NCI-H2227 (cell line): ENCODE measurements around the gene RCOR1.
A peak's percentile ranks its signal among the peaks of the same experiment; 100 is the strongest.
"Not testable (repeated sequence)": the region's sequence is repeated elsewhere in the genome, so short reads cannot be mapped to it uniquely, and the experiment has no call there.

Experiments
- DNase-seq: peaks from one replicate; lab custom pipeline; 2025; ENCODE audit not compliant: unreplicated experiment; lab: John Stamatoyannopoulos, UW

RCOR1 gene

DNA sequence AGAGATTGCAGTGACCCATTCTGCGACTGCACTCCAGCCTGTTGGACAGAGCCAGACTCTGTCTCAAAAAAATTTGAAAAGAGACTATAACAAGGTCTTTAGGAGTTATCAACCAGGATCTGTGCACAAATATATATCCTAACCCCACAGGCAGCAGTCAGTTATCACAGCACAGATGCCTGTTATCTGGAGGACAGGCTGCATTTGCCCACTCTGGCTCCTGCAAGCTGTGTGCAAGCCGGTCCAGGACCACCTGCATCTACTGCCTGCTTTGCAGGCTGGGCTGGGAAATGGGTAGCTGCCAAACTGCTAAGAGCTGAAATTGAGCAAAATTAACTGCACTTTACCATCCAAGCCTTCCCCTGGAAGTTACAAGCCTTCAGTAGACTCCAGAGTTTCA, 21.4 kb upstream of the RCOR1 start:
- no peak for DNase-seq

DNA sequence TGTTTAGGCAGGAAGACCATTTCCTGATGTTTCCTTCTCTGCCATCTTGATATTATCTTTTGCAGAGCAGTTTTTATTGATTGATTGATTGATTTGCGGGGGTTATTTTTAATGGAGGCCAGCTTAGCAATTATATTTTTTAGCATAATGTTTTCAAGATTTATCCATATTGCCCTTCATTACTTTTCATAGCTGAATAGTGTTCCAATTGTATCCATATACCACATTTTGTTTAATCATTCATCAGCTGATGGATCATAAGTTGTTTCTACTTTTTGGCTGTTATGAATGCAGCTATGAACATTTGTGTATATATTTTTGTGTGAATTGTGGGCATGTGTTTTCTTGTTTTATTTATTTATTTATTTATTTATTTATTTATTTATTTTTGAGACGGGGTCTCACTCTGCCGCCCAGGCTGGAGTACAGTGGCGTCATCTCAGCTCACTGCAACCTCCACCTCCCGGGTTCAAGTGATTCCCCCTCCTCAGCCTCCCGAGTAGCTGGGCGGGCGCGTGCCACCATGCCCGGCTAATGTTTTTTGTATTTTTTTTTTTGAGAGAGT, 20.9 kb upstream of the RCOR1 start:
- DNase-seq, result no peak

- DNase-seq, result not testable (repeated sequence)
These were observed 19.3 kb upstream of the RCOR1 start for GRCh38 chr14:102573161-102573560.

GRCh38 chr14:102573591-102574046, 18.8 kb upstream of the RCOR1 start:
- DNase-seq, result no peak

- DNase-seq, result no peak
These were observed 17.9 kb upstream of the RCOR1 start for GRCh38 chr14:102574281-102575159.

- no peak for DNase-seq
These were observed 17.1 kb upstream of the RCOR1 start for GRCh38 chr14:102575160-102575845.

- DNase-seq, result not testable (repeated sequence)
These were observed 16.5 kb upstream of the RCOR1 start for GRCh38 chr14:102575846-102576428.

- no peak for DNase-seq
These were observed 13.6 kb upstream of the RCOR1 start for GRCh38 chr14:102578821-102579220.

DNA sequence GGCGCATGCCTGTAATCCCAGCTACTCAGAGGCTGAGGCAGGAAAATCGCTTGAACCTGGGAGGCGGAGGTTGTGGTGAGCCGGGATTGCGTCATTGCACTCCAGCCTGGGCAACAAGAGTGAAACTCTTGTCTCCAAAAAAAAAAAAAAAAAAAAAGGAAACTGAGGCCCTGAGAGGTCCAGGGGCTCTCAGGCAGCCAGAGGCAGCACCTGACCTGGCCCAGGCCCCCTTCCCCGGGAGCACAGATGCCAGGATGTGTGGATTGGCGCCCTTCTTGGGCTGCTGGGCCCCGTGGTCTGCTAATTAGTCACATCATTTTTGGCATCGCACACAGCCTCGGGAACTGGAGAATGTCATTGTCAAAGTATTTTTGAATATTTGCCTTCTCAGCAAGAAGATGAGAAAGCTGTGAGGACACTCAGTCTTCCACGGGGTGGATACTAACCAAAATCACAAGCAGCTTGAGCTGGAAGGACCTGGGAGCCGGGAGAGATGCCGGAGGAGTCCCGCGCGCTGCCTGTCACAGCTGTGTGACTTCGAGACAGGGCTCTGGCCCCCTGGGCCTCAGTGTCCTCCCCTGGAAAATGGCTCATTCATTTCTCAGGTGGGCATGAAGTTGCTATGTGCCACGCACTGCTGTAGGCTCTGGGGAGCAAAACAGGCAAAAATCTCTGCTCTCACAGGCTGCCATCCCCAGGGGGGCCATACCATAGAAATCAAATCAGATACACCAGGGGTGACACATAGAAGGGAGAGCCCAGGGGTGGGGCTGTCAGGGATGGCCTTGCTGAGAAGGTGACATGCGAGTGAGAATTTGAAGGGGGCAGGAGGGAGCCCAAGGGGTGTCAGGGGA, 12.5 kb upstream of the RCOR1 start:
- DNase-seq, result no peak

DNA sequence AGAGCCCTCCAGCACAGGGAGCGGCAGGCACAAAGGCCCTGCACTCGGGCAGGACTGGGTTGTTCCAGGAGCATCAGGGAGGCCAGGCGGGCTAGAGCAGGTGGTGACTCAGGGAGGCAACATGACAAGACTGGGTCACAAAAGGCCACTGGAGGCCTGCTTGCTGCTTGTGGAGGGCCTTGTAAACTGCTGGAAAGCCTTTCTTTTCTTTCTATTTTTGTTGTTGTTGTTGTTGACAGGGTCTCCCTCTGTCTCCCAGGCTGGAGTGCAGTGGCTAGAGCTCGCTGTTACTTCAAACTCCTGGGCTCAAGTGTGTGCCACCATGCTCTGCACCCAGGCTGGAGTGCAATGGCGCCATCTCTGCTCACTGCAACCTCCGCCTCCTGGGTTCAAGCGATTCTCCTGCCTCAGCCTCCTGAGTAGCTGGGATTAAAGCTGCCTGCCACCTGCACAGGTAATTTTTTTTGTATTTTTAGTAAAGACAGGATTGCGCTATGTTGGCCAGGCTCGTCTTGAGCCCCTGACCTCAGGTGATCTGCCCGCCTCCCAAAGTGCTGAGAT, 11.8 kb upstream of the RCOR1 start:
- no peak for DNase-seq

DNA sequence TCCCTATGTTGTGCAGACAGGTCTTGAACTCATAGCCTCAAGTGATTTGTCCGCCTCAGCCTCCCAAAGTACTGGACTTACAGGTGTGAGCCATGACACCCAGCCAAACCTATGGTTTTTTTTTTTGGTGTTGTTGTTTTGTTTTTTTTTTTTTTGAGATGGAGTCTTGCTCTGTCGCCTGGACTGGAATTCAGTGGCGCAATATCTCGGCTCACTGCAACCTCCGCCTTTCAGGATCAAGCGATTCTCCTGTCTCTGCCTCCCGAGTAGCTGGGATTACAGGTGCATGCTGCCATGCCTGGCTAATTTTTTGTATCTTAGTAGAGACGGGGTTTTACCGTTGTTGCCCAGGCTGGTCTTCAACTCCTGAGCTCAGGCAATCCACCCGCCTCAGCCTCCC, 11.3 kb upstream of the RCOR1 start:
- DNase-seq, result no peak

GRCh38 chr14:102583726-102584125, 8.7 kb upstream of the RCOR1 start:
- no peak for DNase-seq

DNA sequence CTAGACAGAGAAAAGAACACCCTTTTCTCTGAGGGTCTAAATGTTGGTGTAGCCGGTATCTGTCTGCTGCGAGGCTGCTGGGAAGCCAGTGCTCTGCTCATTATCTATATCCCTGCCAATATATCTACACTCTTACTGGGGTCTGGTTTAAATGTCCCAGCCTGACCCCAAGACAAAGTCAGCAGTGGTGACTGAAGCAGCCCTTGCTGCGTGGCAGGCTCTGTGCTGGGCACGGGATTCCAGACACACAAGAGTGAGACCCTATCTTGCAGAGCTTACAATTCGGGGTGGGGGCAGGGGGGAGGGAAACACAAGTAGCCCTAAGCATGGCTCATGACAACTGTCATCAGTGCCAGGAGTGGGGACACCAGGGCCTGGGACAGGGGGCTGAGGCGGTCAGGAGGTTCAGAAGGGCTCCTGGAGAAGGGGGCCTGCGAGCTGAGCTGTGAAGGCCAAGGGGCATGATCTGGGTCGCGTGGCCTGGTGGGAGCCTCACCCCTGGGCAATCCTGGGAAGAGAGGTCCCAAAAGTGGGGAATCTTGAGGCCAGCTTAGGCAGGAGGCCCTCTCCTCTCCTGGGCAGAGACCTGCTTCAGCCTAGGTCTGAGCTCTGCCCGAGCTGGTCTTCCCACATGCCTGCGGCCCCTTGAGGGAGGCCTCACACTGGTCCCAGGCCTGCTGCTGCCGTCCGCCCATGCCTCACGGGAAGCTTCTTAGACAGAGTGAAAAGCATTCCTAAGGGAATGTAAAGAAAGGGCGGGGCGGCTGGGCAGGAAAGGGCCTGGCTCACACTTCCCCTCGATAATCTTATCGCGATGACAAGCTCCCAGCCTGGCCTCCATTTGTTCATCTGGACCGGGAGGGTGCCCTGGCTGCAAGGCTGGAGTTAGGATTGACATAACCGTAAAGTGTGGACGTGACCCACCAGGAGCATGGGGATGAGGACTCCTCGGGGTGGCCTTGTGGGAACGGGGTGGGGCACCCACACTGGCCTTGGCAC, 7.3 kb upstream of the RCOR1 start:
- no peak for DNase-seq

DNA sequence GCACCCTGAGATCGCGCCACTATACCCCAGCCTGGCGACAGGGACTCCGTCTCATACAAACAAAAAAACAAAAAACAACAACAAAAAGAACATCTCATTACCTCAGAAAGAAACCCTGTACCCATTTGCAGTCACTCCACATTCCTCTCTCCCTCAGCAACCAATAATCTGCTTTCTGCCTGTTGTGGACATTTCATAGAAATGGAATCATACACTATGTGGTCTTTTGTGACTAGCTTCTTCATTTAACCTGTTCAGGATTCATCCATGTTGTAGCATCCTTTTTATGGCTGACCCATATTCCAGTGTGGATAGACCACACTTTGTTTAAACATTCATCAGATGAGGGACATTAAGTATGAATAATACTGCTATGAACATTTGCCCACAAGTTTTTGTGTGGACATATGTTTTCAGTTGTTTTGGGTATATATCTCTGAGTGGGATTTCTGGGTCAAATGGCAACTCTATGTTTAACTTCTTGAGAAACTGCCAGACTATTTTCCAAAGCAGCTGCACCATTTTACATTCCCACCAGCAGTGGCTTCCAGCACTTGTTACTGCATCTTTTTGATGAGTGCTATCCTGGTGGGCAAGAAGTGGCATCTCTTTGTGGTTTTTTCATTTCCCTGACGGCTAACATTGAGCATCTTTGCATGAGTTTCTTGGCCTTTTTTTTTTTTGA, 5.9 kb upstream of the RCOR1 start:
- no peak for DNase-seq

DNA sequence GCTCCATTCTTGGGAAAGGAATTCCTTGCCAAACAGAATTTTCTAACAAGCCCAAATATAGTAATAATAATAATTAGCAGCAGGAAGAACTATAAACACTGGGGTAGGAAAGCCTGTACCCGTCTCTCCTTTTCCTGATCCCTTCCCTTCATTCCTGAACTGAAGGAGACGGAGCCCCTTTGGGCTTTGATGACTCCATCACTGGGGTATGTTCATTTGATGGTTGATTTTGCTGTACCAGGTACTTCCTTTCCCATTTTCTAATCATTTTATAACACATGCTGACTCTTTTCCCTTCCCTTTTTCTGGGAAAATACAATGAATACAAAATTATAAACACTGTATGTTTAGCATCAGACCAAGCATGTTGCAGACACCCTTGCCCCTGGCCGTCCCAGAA, 3.6 kb upstream of the RCOR1 start:
- DNase-seq, result no peak

- no peak for DNase-seq
These were observed 2.6 kb upstream of the RCOR1 start for GRCh38 chr14:102589761-102590290.

DNA sequence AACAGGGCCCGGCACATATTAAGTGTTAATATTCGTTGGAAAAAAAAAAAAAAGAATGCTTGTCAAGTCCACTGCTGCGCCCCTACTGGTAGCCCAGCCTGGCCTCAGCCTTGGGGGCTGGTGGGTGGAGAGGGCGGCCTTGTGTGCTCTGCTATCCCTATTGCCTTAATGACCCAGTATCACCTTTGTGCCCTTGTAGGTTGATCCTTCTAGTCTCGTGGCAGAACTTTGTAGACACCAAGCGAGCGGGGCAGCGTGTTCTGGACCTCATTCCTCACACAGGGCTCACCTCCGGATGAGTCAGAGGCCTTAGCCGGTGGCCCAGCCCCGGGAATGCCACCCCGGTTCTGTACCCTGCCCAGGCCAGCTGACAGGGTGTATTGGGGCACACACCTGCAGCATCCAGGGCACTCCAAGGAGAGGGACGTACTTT, 1.8 kb upstream of the RCOR1 start:
- DNase-seq, result peak; percentile 69

GRCh38 chr14:102591372-102591943, 991 bp upstream of the RCOR1 start:
- peak; percentile 58 for DNase-seq
